GM21381 (cell line): Measurements from ENCODE around the gene TMTC1.
"Not testable (repeated sequence)": the region's sequence is repeated elsewhere in the genome, so short reads cannot be mapped to it uniquely, and the experiment has no call there.

Experiments used
- ATAC-seq: cut with Tn5 transposase; IDR thresholded peaks from one replicate; pipeline ENCODE4 v1.9.1; 2021; ENCODE audit warnings: mild to moderate bottlenecking, moderate library complexity; ENCODE audit not compliant: unreplicated experiment

TMTC1 gene

GRCh38 chr12:29676676-29677075, 107.1 kb downstream of the TMTC1 start:
- ATAC-seq: no peak

- no peak for ATAC-seq
These were observed 109.3 kb downstream of the TMTC1 start for GRCh38 chr12:29674463-29674862.

GRCh38 chr12:29673346-29673745, 110.4 kb downstream of the TMTC1 start:
- no peak for ATAC-seq

- ATAC-seq: no peak
These were observed 111.2 kb downstream of the TMTC1 start for GRCh38 chr12:29672580-29672979.

GRCh38 chr12:29671742-29672141, 112.0 kb downstream of the TMTC1 start:
- ATAC-seq: no peak

- no peak for ATAC-seq
These were observed 116.7 kb downstream of the TMTC1 start for GRCh38 chr12:29667011-29667410.

- ATAC-seq: no peak
These were observed 118.6 kb downstream of the TMTC1 start for GRCh38 chr12:29665107-29665506.

GRCh38 chr12:29662734-29663323, 120.9 kb downstream of the TMTC1 start:
- no peak for ATAC-seq

GRCh38 chr12:29660847-29661246, 122.9 kb downstream of the TMTC1 start:
- ATAC-seq: no peak

- no peak for ATAC-seq
These were observed 126.8 kb downstream of the TMTC1 start for GRCh38 chr12:29656762-29657538.

- no peak for ATAC-seq
These were observed 127.9 kb downstream of the TMTC1 start for GRCh38 chr12:29655861-29656260.

GRCh38 chr12:29653286-29653685, 130.5 kb downstream of the TMTC1 start:
- ATAC-seq: no peak

- no peak for ATAC-seq
These were observed 133.4 kb downstream of the TMTC1 start for GRCh38 chr12:29650371-29650770.

GRCh38 chr12:29649722-29650121, 134.0 kb downstream of the TMTC1 start:
- no peak for ATAC-seq

GRCh38 chr12:29644536-29645162, 139.1 kb downstream of the TMTC1 start:
- ATAC-seq: no peak

GRCh38 chr12:29640589-29641345, 143.0 kb downstream of the TMTC1 start:
- ATAC-seq: no peak

GRCh38 chr12:29639893-29640495, 143.7 kb downstream of the TMTC1 start:
- no peak for ATAC-seq

- no peak for ATAC-seq
These were observed 145.2 kb downstream of the TMTC1 start for GRCh38 chr12:29638528-29638927.

GRCh38 chr12:29634057-29634456, 149.7 kb downstream of the TMTC1 start:
- ATAC-seq: no peak

- not testable (repeated sequence) for ATAC-seq
These were observed 153.6 kb downstream of the TMTC1 start for GRCh38 chr12:29630164-29630563.

GRCh38 chr12:29627221-29627620, 156.5 kb downstream of the TMTC1 start:
- ATAC-seq: no peak
